Cortex of kidney (tissue), 1 donor: ENCODE results near the gene TRIM8.

Source experiments
- DNase-seq: peaks from one replicate; lab custom pipeline; 2025; lab: John Stamatoyannopoulos, UW

TRIM8 gene

GRCh38 chr10:102633287-102633686, 11.0 kb upstream of the TRIM8 start:
- DNase-seq = no peak

GRCh38 chr10:102633848-102634247, 10.4 kb upstream of the TRIM8 start:
- DNase-seq = no peak

GRCh38 chr10:102634686-102635085, 9.6 kb upstream of the TRIM8 start:
- no peak for DNase-seq

- no peak for DNase-seq
Measured at GRCh38 chr10:102635377-102635776, 8.9 kb upstream of the TRIM8 start.

- no peak for DNase-seq
Measured at GRCh38 chr10:102639537-102639936, 4.7 kb upstream of the TRIM8 start.

GRCh38 chr10:102641402-102641801, 2.9 kb upstream of the TRIM8 start:
- no peak for DNase-seq

- DNase-seq = no peak
Measured at GRCh38 chr10:102641880-102642735, 2.2 kb upstream of the TRIM8 start.

- no peak for DNase-seq
Measured at GRCh38 chr10:102642736-102643335, 1.4 kb upstream of the TRIM8 start.

- DNase-seq = no peak
Measured at GRCh38 chr10:102643336-102644065, 778 bp upstream of the TRIM8 start.

GRCh38 chr10:102644646-102645387, 538 bp downstream of the TRIM8 start:
- no peak for DNase-seq

GRCh38 chr10:102645388-102645740, 1.1 kb downstream of the TRIM8 start:
- DNase-seq = no peak

- DNase-seq = peak; percentile 13
Measured at GRCh38 chr10:102645741-102646609, 1.7 kb downstream of the TRIM8 start.

GRCh38 chr10:102646610-102647442, 2.5 kb downstream of the TRIM8 start:
- DNase-seq = no peak

GRCh38 chr10:102647443-102648268, 3.4 kb downstream of the TRIM8 start:
- no peak for DNase-seq

- no peak for DNase-seq
Measured at GRCh38 chr10:102648269-102648888, 4.1 kb downstream of the TRIM8 start.

- no peak for DNase-seq
Measured at GRCh38 chr10:102648889-102649796, 4.9 kb downstream of the TRIM8 start.

- no peak for DNase-seq
Measured at GRCh38 chr10:102649797-102650654, 5.7 kb downstream of the TRIM8 start.
